GM18499 (cell line): ENCODE measurements around the gene TMPRSS4.
A peak's percentile ranks its signal among the peaks of the same experiment; 100 is the strongest.

Experiments used
- ATAC-seq: cut with Tn5 transposase; IDR thresholded peaks from one replicate; pipeline ENCODE4 v1.9.1; 2021; ENCODE audit warnings: moderate number of reproducible peaks; ENCODE audit not compliant: insufficient read depth, unreplicated experiment

Gene TMPRSS4

GRCh38 chr11:118128721-118129470 is 52.0 kb downstream of the TMPRSS4 start:
- ATAC-seq = no peak

- ATAC-seq = no peak
Measured at GRCh38 chr11:118129471-118130172, 52.7 kb downstream of the TMPRSS4 start.

GRCh38 chr11:118132385-118133151 is 55.7 kb downstream of the TMPRSS4 start:
- no peak for ATAC-seq

- ATAC-seq = no peak
Measured at GRCh38 chr11:118133816-118134215, 56.9 kb downstream of the TMPRSS4 start.

GRCh38 chr11:118135051-118135795 is 58.3 kb downstream of the TMPRSS4 start:
- no peak for ATAC-seq

GRCh38 chr11:118135796-118136165 is 58.9 kb downstream of the TMPRSS4 start:
- no peak for ATAC-seq

GRCh38 chr11:118136341-118136740 is 59.5 kb downstream of the TMPRSS4 start:
- no peak for ATAC-seq

GRCh38 chr11:118136801-118137200 is 59.9 kb downstream of the TMPRSS4 start:
- ATAC-seq = no peak

GRCh38 chr11:118138839-118139420 is 62.1 kb downstream of the TMPRSS4 start:
- ATAC-seq = no peak

GRCh38 chr11:118139578-118139977 is 62.7 kb downstream of the TMPRSS4 start:
- ATAC-seq = no peak

- no peak for ATAC-seq
Measured at GRCh38 chr11:118142081-118142480, 65.2 kb downstream of the TMPRSS4 start.

- ATAC-seq = no peak
Measured at GRCh38 chr11:118142809-118143208, 65.9 kb downstream of the TMPRSS4 start.

GRCh38 chr11:118143661-118144185 is 66.8 kb downstream of the TMPRSS4 start:
- no peak for ATAC-seq

GRCh38 chr11:118144301-118145268 is 67.7 kb downstream of the TMPRSS4 start:
- no peak for ATAC-seq

- peak; percentile 80 for ATAC-seq
Measured at GRCh38 chr11:118145285-118146227, 68.7 kb downstream of the TMPRSS4 start.

GRCh38 chr11:118146554-118146953 is 69.7 kb downstream of the TMPRSS4 start:
- no peak for ATAC-seq

GRCh38 chr11:118147502-118147901 is 70.6 kb downstream of the TMPRSS4 start:
- ATAC-seq = no peak

- ATAC-seq = no peak
Measured at GRCh38 chr11:118148240-118148639, 71.4 kb downstream of the TMPRSS4 start.
